DMS 273 (cell line): ENCODE results near the gene ARID1B.

Experiments used
- DNase-seq: peaks from one replicate; lab custom pipeline; 2025; ENCODE audit not compliant: unreplicated experiment; lab: John Stamatoyannopoulos, UW

Gene ARID1B

GRCh38 chr6:157093536-157093935 lies 316.4 kb downstream of the ARID1B start:
- no peak for DNase-seq

- no peak for DNase-seq
Observed at GRCh38 chr6:157094038-157094437, 316.9 kb downstream of the ARID1B start.

- no peak for DNase-seq
Observed at GRCh38 chr6:157095084-157095483, 317.9 kb downstream of the ARID1B start.

- DNase-seq = no peak
Observed at GRCh38 chr6:157095569-157095968, 318.4 kb downstream of the ARID1B start.

- DNase-seq = no peak
Observed at GRCh38 chr6:157096105-157096504, 318.9 kb downstream of the ARID1B start.

GRCh38 chr6:157096522-157096921 lies 319.3 kb downstream of the ARID1B start:
- no peak for DNase-seq

- no peak for DNase-seq
Observed at GRCh38 chr6:157097255-157097955, 320.2 kb downstream of the ARID1B start.

- DNase-seq = no peak
Observed at GRCh38 chr6:157098999-157099398, 321.8 kb downstream of the ARID1B start.

GRCh38 chr6:157099912-157100593 lies 322.9 kb downstream of the ARID1B start:
- DNase-seq = no peak

GRCh38 chr6:157101166-157101565 lies 324.0 kb downstream of the ARID1B start:
- no peak for DNase-seq

- DNase-seq = no peak
Observed at GRCh38 chr6:157104803-157105202, 327.6 kb downstream of the ARID1B start.

- no peak for DNase-seq
Observed at GRCh38 chr6:157106487-157106886, 329.3 kb downstream of the ARID1B start.

GRCh38 chr6:157107571-157107914 lies 330.4 kb downstream of the ARID1B start:
- no peak for DNase-seq

GRCh38 chr6:157107915-157108651 lies 330.9 kb downstream of the ARID1B start:
- no peak for DNase-seq

- DNase-seq = no peak
Observed at GRCh38 chr6:157108923-157109322, 331.7 kb downstream of the ARID1B start.

GRCh38 chr6:157110607-157111006 lies 333.4 kb downstream of the ARID1B start:
- DNase-seq = no peak

- DNase-seq = no peak
Observed at GRCh38 chr6:157113389-157113788, 336.2 kb downstream of the ARID1B start.

- DNase-seq = no peak
Observed at GRCh38 chr6:157116426-157116825, 339.2 kb downstream of the ARID1B start.

- no peak for DNase-seq
Observed at GRCh38 chr6:157117431-157118095, 340.4 kb downstream of the ARID1B start.

GRCh38 chr6:157119502-157120027 lies 342.4 kb downstream of the ARID1B start:
- DNase-seq = no peak

- DNase-seq = no peak
Observed at GRCh38 chr6:157120534-157121232, 343.5 kb downstream of the ARID1B start.
